Fibroblast of skin of left quadriceps (primary cell): ENCODE data around the gene TPP1.

Source experiments
- DNase-seq, 2 experiments: peaks; one replicate each; pipeline ENCODE4 v3.0.0-alpha.2; 2013; ENCODE audit warnings: low read depth in 2 of 2

Gene TPP1

DNA sequence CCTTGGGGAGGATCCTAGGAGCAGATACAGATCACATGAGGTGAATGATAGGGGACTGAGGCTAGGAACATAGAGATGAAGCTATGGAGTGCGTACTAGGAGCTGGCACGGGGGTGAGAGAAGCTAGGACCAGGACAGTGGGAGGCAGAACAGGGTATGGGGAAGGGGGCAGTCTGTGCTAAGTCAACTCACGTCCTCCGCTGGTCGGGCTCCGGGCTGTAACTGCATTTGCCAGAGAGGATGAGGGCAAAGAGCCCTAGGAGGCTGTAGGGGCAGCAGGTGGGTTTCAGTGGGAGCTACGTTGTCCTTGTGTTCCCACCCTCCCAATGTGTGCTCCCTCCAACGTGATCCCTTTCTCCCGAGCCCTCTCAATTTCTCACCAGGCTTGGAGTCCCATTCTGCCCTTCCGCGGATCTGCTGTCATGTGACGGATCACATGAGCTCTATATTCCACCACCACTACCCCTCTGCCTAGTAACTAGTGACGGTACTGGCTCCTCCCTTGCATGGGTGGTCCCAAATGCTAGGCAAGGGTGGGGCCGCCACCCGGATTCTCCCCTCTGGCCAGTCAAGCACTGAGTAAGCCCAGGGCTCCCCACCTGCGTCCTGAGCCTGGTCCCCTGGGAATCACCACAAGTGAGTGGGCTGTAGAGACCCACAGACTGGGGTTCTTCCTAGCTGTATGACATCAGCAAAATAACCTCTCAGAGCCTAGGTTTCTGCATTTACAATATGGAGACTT, at the start of gene TPP1:
TPP1 (minus strand) TSS at position 419 of the 742 bp plus-strand sequence; CDS start at position 397, 22 bp downstream.
- peak; percentile 87 for DNase-seq

DNA sequence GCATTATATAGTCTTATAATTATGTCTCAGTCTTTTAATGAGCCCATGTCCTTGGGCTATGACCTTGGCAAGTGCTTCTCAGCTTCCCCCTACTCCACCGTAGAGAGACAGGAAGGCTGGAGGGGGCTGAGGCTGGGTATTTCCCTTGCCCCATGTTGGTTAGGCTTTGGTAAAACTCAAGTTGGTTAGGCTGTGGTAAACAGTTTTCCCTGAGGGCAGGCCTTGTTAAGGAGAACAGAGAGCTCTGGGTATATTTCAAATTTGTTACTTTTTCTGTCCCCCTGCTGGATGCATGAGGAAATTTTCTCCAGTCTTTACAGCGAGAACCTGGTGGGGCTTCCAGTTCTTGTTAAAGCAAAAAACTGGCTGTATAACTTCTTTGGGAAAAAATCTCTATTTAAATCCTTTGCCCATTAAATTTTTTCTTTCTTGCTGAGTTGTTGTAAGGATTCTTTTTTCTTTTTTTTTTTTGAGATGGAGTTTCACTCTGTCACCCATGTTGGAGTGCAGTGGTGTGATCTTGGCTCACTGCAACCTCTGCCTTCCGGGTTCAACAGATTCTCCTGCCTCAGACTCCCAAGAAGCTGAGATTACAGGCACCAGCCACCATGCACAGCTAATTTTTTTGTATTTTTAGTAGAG, 48.6 kb upstream of the TPP1 start:
- no peak for DNase-seq

- no peak for DNase-seq
Observed at GRCh38 chr11:6666302-6667183, 47.3 kb upstream of the TPP1 start.

GRCh38 chr11:6664551-6664950, 45.3 kb upstream of the TPP1 start:
- no peak for DNase-seq

DNA sequence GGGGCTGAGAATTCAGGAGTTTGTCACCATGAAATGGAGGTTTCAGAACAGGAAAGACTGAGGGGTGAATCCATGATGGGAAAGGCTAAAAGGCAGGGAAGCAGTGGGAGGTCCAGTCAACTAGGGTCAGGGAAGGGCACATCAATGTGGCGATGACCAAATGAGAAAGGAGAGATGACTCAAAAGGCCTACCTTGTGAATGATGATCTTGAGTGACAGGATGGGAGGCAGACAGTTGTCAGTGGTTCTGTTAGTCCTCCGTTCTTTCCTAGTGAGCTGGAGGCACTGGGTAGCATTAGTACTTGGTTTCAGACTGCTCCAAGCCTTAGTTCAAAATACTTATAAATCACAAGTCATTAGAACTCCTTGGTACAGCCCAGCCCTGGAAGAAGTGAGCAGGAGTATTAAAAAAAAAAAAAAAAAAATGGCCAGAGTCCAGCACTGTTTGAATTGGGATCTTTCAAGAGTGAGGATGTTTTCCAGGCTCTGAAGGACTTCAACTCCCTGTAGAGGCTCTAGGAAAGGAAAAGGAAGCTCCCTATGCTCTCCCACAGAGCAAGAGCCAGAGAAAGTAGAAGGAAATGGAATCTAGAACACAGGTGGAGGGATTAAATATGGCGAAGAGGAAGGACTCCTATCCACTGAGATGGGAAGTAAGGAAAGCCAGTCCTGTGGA, 44.7 kb upstream of the TPP1 start:
- no peak for DNase-seq

DNA sequence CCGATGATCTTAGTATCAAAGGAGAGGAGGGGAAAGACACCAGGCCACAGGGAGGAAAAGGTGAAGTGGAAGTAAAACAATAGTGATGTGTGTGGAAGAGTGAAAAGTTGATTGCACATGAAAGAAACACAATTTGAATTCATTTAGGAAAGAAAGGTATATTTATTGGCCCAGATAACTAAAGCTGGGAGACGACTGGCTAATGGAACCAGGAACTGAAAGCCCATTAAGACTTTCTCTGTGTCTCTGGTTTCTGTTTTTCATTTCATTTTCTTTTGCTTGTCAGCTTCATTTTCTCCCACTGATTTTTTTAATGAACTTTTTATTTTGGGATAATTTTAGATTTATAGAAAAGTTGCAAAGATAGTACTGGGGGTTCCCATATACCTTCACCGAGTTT, 41.5 kb upstream of the TPP1 start:
- no peak for DNase-seq

GRCh38 chr11:6658647-6659046, 39.4 kb upstream of the TPP1 start:
- no peak for DNase-seq

GRCh38 chr11:6657346-6657745, 38.1 kb upstream of the TPP1 start:
- no peak for DNase-seq

- no peak for DNase-seq
Observed at GRCh38 chr11:6656936-6657335, 37.7 kb upstream of the TPP1 start.

GRCh38 chr11:6656584-6656915, 37.3 kb upstream of the TPP1 start:
- no peak for DNase-seq

GRCh38 chr11:6655790-6656583, 36.8 kb upstream of the TPP1 start, which contains the start of gene DCHS1:
DCHS1 (minus strand) TSS chr11:6655809; CDS start chr11:6641613, 14,196 bp downstream.
- DNase-seq, result no peak

DNA sequence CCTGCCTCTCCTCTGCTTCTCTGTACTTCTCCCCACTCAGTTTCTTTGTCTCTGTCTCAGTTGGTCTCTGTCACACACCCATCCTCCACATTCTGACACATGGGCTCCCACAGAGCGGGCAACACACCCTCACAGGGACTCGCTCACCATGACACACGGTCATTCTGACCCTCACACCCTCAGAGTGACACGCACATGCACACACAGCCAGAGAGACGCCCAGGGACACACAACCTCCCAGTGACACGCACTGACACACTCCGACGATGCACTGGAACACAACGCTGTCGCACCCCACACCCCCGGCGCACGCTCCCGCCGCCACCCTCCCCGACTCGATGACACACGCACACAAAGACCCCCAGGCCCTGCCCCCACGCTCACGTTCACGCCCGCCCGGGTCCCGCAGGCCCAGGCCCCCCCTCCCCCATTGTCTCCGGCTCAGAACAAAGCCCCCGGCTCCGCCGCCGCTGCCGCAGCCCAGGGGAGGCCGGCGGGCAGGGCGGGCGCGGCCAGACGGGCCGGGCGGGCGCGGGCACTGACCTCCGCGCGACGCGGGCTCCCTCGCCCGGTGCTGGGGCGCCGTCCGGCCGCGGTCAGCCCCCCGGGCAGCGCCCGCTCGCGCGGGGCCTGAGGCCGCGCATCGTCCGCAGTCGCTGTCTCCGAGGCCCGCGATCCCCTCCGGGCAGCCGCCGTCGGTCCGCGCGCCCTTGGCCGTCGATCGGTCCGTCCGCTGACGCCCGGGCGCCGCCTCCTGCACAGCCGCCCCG, 36.0 kb upstream of the TPP1 start:
- no peak for DNase-seq

DNA sequence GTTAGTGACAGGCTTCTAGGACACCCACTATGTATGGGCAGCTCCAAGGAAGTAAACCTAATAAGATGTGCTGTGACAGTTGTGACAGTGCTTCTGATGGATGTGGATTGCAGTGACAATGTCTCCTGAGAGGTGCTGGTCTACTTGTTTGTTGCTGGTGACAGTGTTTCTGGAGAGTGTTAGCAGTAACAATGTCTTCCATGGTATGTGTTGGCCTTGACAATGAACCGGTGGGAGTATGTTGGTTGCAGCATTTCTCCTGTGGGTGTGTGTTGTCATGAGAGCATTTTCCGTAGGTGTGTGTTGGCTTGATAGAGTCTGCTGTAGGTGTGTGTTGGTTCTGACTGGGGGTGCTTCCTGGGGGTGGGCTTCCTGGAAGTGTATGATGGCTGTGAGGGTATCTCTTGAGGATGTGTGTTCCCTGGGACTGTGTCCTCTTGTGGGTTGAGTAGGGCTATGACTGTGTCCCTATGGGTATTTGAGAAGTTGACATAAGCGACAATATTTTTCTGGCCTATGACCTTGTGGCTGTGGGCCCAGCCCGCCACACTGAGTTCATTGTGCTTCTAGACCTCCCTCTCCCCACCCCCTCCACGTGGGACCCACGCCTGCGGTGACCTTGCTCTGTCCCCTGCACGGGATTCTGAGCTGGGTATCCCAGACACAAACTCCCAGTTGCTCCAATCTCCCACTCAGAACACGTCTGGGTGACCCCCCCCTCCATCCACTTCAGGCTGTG, 35.2 kb upstream of the TPP1 start:
- DNase-seq, result no peak

- no peak for DNase-seq
Observed at GRCh38 chr11:6653656-6654055, 34.4 kb upstream of the TPP1 start.

DNA sequence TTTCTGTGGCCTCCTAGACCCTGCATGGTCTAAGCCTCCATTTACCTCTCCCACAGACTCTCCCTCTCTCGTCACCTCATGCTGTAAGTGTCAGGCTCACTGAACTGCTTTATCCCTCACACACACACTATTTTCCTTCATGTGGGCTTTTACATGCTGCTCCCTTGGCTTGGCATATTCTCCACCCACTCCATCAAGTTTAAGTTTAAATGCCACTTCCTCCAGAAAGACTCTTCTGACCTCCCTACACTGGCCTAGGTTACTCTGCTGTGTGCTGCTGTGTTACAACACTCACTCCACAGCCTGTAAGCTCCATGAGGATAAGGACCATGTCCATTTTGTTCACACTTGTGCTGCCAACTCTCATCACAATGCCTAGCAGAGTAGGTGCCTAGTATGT, 33.9 kb upstream of the TPP1 start:
- no peak for DNase-seq

DNA sequence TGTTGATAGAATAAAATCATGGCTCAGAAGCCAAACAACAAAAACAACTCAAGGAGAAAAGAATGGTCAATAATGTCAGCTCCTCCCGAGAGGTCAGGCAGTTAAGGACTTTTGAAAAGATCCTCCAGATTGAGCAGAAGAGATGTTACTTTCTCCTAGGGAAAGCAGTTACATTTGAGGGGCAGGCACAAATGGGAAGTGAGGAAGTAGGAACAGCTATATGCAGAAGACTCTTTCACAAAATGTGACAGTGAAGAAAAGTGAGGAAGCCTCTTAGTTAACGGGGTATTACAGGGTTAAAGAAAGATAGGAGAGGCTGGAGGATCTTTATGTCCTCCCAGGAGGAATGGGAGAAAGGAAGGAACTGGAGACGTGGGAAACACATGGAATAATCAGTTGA, 33.0 kb upstream of the TPP1 start:
- no peak for DNase-seq

- no peak for DNase-seq
Observed at GRCh38 chr11:6650980-6651379, 31.8 kb upstream of the TPP1 start.

GRCh38 chr11:6650104-6650503, 30.9 kb upstream of the TPP1 start:
- no peak for DNase-seq

DNA sequence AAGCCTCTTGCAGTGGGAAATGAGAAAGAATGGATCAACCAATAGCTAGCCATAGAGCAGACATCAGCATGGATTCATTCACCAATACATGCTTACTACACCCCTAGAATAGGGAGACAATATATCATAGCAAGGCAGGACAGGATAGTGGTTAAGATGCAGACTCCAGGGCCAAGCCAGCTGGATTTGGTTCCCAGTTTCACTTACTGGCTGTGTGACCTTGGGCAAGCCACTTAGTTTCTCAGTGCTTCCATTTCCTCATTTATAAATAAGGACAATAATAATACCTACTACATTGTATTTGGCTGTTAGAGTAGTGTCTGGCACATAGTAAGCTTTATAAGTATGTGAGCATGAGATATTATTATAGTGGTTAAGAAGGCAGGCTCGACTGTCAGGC, 29.3 kb upstream of the TPP1 start:
- no peak for DNase-seq

GRCh38 chr11:6647836-6648235, 28.6 kb upstream of the TPP1 start:
- DNase-seq, result no peak
